GM23248 (cell line): ENCODE measurements around the gene FBN3. TPM values are rescaled to one million over a fixed set of nuclear protein-coding genes. Genes with fewer than 3 reads are reported as not detected.
"Not testable (repeated sequence)": the region's sequence is repeated elsewhere in the genome, so short reads cannot be mapped to it uniquely, and the experiment has no call there.

ENCODE experiments used
- DNase-seq: peaks from one replicate; pipeline ENCODE4 v3.0.0-alpha.2; 2015
- H2AFZ ChIP-seq: fragments of 200-600 bp; sonication (generic); 2 replicates; pipeline ENCODE4 v1.6.1; 2016; ENCODE audit warnings: antibody characterized with exemption
- H3F3A ChIP-seq: fragments of 200-600 bp; sonication (generic); 2 replicates; pipeline ENCODE4 v1.6.1; 2016; ENCODE audit warnings: mild to moderate bottlenecking, antibody characterized with exemption, mixed run types; ENCODE audit not compliant: insufficient read depth
- H3K27ac ChIP-seq: fragments of 200-600 bp; sonication (generic); 2 replicates; pipeline ENCODE4 v1.5.1; 2016; ENCODE audit warnings: mild to moderate bottlenecking
- H3K27me3 ChIP-seq: fragments of 200-600 bp; sonication (generic); replicated peaks from 2 replicates; pipeline ENCODE4 v1.6.1; 2016; ENCODE audit warnings: mild to moderate bottlenecking; ENCODE audit not compliant: insufficient read depth
- H3K36me3 ChIP-seq: fragments of 200-600 bp; sonication (generic); 2 replicates; pipeline ENCODE4 v1.6.1; 2016; ENCODE audit warnings: low read depth, mild to moderate bottlenecking
- H3K4me1 ChIP-seq: fragments of 200-600 bp; sonication (generic); 2 replicates; pipeline ENCODE4 v1.6.1; 2016; ENCODE audit warnings: mild to moderate bottlenecking; ENCODE audit not compliant: insufficient read depth
- H3K4me2 ChIP-seq: fragments of 200-600 bp; sonication (generic); one replicate; pipeline ENCODE4 v1.6.1; 2016; ENCODE audit warnings: mild to moderate bottlenecking; ENCODE audit not compliant: unreplicated experiment
- H3K4me3 ChIP-seq: fragments of 200-600 bp; sonication (generic); 2 replicates; pipeline ENCODE4 v1.5.1; 2016; ENCODE audit warnings: mild to moderate bottlenecking
- H3K79me2 ChIP-seq: fragments of 200-600 bp; sonication (generic); 2 replicates; pipeline ENCODE4 v1.6.1; 2016; ENCODE audit warnings: mild to moderate bottlenecking; ENCODE audit not compliant: insufficient read depth
- H3K9ac ChIP-seq: fragments of 200-600 bp; sonication (generic); 2 replicates; pipeline ENCODE4 v1.6.1; 2016; ENCODE audit warnings: mild to moderate bottlenecking
- H3K9me2 ChIP-seq: fragments of 200-600 bp; sonication (generic); 2 replicates; pipeline ENCODE4 v1.6.1; 2016; ENCODE audit warnings: mixed run types, mild to moderate bottlenecking, moderate library complexity; ENCODE audit not compliant: insufficient read depth
- H3K9me3 ChIP-seq: fragments of 200-600 bp; sonication (generic); one replicate; pipeline ENCODE4 v1.6.1; 2017; ENCODE audit warnings: low read depth
- H4K20me1 ChIP-seq: fragments of 200-600 bp; sonication (generic); 2 replicates; pipeline ENCODE4 v1.6.0; 2016; ENCODE audit not compliant: insufficient read depth
- EZH2 ChIP-seq: fragments of 200-600 bp; sonication (generic); IDR thresholded peaks from 2 replicates; pipeline ENCODE4 v1.6.1; 2018; ENCODE audit warnings: antibody characterized with exemption, mild to moderate bottlenecking; ENCODE audit not compliant: insufficient read depth, poor library complexity, severe bottlenecking
- EZH2phosphoT487 ChIP-seq: fragments of 200-600 bp; sonication (generic); IDR thresholded peaks from 2 replicates; pipeline ENCODE4 v1.6.1; 2018; ENCODE audit warnings: antibody characterized with exemption, moderate library complexity, mild to moderate bottlenecking, low read depth; ENCODE audit not compliant: insufficient read depth
- WGBS, 2 experiments: methylation state at CpG; one replicate each; pipeline ENCODE4 v1.1.6; 2015 to 2017; ENCODE audit warnings: low lambda C conversion rate in 2 of 2, low coverage in 1 of 2; ENCODE audit errors: missing lambda C conversion rate in 2 of 2; 5-methylcytosine and 5-hydroxymethylcytosine counted together
- in situ Hi-C: fragments of 300-500 bp; cut with MboI; formaldehyde crosslinking; loops from 2 replicates; pipeline ENCODE4 v1.15.0; 2020
- polyA plus RNA-seq: library from polyadenylated mRNA; unstranded; fragments of >200 nt; fragmentation: Nextera tagmentation; extraction: Ambion mirVana; gene quantifications from 2 replicates; pipeline ENCODE4 v1.2.1, GENCODE V29; 2016
- total RNA-seq: library from RNA; depleted of rRNA; stranded (reverse); fragments of >200 nt; shearing (Covaris generic); gene quantifications from 2 replicates; pipeline ENCODE4 v1.2.3, GENCODE V29; 2014

The FBN3 gene
- total and polyA plus RNA-seq, 2 experiments from 2014 or later: not detected

DNA sequence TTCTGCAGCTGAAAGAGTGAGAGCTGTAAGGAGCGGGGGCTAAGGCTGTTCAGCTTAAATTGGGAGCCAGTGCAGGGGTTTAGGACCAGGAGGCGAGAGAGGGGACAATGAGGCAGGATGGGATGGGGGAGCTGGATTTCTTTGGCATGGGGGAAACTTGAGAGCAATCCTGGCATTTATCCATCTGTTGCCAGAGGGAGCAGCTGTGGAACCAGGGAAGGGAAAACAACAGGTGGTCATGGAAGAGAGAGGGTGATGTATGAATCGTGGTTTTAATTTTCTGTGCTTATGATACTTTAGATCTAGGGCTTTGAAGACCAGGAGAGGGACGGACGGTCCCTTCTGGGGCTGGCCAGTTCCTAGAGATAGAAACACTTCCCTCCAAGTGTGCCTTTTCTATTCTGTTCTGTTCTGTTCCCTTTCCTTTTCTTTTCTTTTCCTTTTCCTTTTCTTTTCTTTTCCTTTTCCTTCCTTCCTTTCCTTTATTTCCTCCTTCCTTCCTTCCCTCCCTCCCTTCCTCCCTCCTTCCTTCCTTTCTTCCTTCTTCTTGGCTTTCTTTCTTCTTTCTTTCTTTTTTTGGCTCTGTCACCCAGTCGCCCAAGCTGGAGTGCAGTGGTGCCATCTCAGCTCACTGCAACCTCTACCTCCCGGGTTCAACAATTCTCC, 112.8 kb downstream of the FBN3 start:
- Histone ChIP-seq H3K9me3 (no peaks in the 10 kb centered on the region), H3K27me3 (no peaks in the 10 kb centered on the region; the same call in 1 of the 2 replicates), H3K4me3 (no peak overlapping the region), H2AFZ (no peak overlapping the region), H3K36me3 (no peaks in the 10 kb centered on the region), H3K9me2 (no peaks in the 10 kb centered on the region), H4K20me1 (no peaks in the 10 kb centered on the region), H3K79me2 (no peaks in the 10 kb centered on the region), H3K27ac (no peak overlapping the region), H3K9ac (no peak overlapping the region), H3K4me2 (no peak overlapping the region), H3K4me1 (no peaks in the 10 kb centered on the region), H3F3A (no peaks in the 10 kb centered on the region)
- in situ Hi-C loops: no loop called here
- 33 to 39% methylated on average over 7 of the region's 7 CpGs for WGBS, 2 experiments
- DNase-seq: no peak
- TF ChIP-seq EZH2phosphoT487: no peak
- no peak for TF ChIP-seq EZH2

- no peak overlapping the region for H3K4me3 ChIP-seq
- no peaks in the 10 kb centered on the region; the same call in 1 of the 2 replicates for H3K27me3 ChIP-seq
- H3F3A ChIP-seq: no peaks in the 10 kb centered on the region
- in situ Hi-C loops: no loop called here
- H3K9me2 ChIP-seq: no peaks in the 10 kb centered on the region
- H2AFZ ChIP-seq: no peak overlapping the region
- H3K27ac ChIP-seq: no peak overlapping the region
- H3K4me1 ChIP-seq: 0 out of 2 replicates have a peak, but pooled peaks cover 2% of the 10 kb centered on the region
- WGBS, 2 experiments: 23 to 24% methylated on average over 6 of the region's 6 CpGs
- no peak for TF ChIP-seq EZH2phosphoT487
- TF ChIP-seq EZH2: no peak
- DNase-seq: no peak
- no peak overlapping the region for H3K4me2 ChIP-seq
- no peak overlapping the region for H3K9ac ChIP-seq
- no peaks in the 10 kb centered on the region for H3K79me2 ChIP-seq
- no peaks in the 10 kb centered on the region for H4K20me1 ChIP-seq
- H3K9me3 ChIP-seq: no peaks in the 10 kb centered on the region
- H3K36me3 ChIP-seq: no peaks in the 10 kb centered on the region
Measured at GRCh38 chr19:8034178-8034525, 115.2 kb downstream of the FBN3 start.

- H3K9me2 ChIP-seq, H3K79me2 ChIP-seq, H2AFZ ChIP-seq, H3K4me2 ChIP-seq, H3K4me1 ChIP-seq, DNase-seq, H3K36me3 ChIP-seq, H3K27ac ChIP-seq, H4K20me1 ChIP-seq, H3K4me3 ChIP-seq, H3K9me3 ChIP-seq, H3K27me3 ChIP-seq, H3F3A ChIP-seq, in situ Hi-C loops, H3K9ac ChIP-seq: not testable (repeated sequence)
- 47 to 55% methylated on average over 22 of the region's 22 CpGs for WGBS, 2 experiments
Measured at GRCh38 chr19:8033287-8034177, 115.9 kb downstream of the FBN3 start.

DNA sequence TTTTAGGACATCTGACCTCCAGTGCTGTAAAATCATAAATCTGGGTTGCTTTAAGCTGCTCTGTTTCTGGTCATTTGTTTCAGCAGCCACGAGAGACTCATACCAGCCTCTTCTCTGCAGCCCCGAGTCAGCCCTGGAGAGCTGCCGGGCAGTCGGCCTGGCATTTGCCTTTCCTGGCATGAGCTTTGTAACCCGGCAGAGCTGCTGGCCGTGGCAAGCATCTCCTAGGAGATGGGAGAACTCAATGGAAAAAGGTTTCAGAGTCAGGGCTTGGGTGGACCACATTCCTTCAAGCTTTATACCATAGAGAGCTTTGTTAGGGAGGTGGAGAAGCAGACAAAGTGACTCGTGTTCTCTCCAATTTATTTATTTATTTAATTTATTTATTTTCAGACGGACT, 118.4 kb downstream of the FBN3 start:
- H3K36me3 ChIP-seq: no peaks in the 10 kb centered on the region
- no peak overlapping the region for H3K27ac ChIP-seq
- no peak overlapping the region for H3K9ac ChIP-seq
- in situ Hi-C loops: no loop called here
- TF ChIP-seq EZH2phosphoT487: no peak
- TF ChIP-seq EZH2: no peak
- H4K20me1 ChIP-seq: no peaks in the 10 kb centered on the region
- DNase-seq: peak; percentile 30
- H3K4me2 ChIP-seq: no peak overlapping the region
- H3K9me2 ChIP-seq: no peaks in the 10 kb centered on the region
- no peaks in the 10 kb centered on the region; the same call in 1 of the 2 replicates for H3K27me3 ChIP-seq
- H3K4me3 ChIP-seq: no peak overlapping the region
- no peaks in the 10 kb centered on the region for H3F3A ChIP-seq
- no peaks in the 10 kb centered on the region for H3K79me2 ChIP-seq
- no peak overlapping the region for H2AFZ ChIP-seq
- WGBS, 2 experiments: 44 to 48% methylated on average over 8 of the region's 8 CpGs
- H3K4me1 ChIP-seq: 0 out of 2 replicates have a peak, but pooled peaks cover 7% of the 10 kb centered on the region
- no peaks in the 10 kb centered on the region for H3K9me3 ChIP-seq
